Activated naive CD4-positive, alpha-beta T cell treated with anti-CD3 and anti-CD28 coated beads, Interleukin-2, amount 10 ng/mL, durations not matched to agents 7 days and 5 days (primary cell): ENCODE measurements around the gene EVA1C.
"Not testable (repeated sequence)": the region's sequence is repeated elsewhere in the genome, so short reads cannot be mapped to it uniquely, and the experiment has no call there.

Experiments used
- CTCF ChIA-PET: fragments of 350-600 bp; sonication (Branson Sonifier 250); formaldehyde crosslinking; loops from one replicate; lab custom pipeline; 2021; ENCODE audit warnings: antibody characterized with exemption; lab: Charles Lee
- DNase-seq: peaks from one replicate; pipeline ENCODE4 v3.0.0-alpha.2; 2020
- H3K27ac Mint-ChIP-seq: one replicate; pipeline ENCODE4 v1.8.0; 2021; ENCODE audit warnings: mild to moderate bottlenecking, moderate library complexity, mixed read lengths
- H3K27me3 Mint-ChIP-seq: one replicate; pipeline ENCODE4 v1.8.0; 2021; ENCODE audit warnings: mild to moderate bottlenecking, mixed read lengths
- H3K36me3 Mint-ChIP-seq: one replicate; pipeline ENCODE4 v1.8.0; 2021; ENCODE audit warnings: mixed read lengths
- H3K4me1 Mint-ChIP-seq: one replicate; pipeline ENCODE4 v1.8.0; 2021; ENCODE audit warnings: mixed read lengths
- H3K4me3 Mint-ChIP-seq: one replicate; pipeline ENCODE4 v1.8.0; 2021; ENCODE audit warnings: mild to moderate bottlenecking, moderate library complexity, mixed read lengths
- H3K9me3 Mint-ChIP-seq: one replicate; pipeline ENCODE4 v1.8.0; 2021; ENCODE audit warnings: mixed read lengths

EVA1C gene

DNA sequence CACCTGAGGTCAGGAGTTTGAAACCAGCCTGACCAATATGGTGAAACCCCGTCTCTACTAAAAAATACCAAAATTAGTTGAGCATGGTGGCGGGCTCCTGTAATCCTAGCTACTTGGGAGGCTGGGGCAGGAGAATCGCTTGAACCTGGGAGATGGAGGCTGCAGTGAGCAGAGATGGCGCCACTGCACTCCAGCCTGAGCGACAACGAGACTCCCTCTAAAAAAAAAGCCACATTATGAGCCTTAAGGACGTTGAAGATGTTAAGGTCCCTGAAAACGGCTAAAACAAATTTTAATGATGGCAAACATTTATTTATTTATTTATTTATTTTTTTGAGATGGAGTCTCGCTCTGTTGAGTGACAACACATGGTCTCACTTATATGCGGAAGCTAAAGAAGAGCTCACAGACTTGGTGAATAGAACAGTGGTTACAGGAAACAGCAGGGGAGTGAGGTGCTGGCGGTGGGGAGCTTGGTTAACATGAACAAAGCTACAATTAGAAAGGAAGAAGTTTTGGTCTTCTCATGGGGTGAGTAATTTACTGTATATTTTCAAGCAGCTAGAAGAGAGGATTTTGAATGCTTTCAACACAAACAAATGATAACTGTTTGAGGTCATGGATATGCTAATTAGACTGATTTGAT lies 125.8 kb downstream of the EVA1C start:
- DNase-seq: peak; percentile 26
- Mint-ChIP-seq H3K9me3 (no peaks in the 10 kb centered on the region), H3K4me3 (no peak overlapping the region), H3K27me3 (peaks cover 5% of the 10 kb centered on the region), H3K27ac (no peak overlapping the region), H3K36me3 (no peaks in the 10 kb centered on the region), H3K4me1 (peaks cover 15% of the 10 kb centered on the region)
- CTCF ChIA-PET: interaction anchor here (0.9 kb wide), 1 partner anchor 31 kb away, joined by 4 read pairs; no protein-coding TSS in a partner anchor

DNA sequence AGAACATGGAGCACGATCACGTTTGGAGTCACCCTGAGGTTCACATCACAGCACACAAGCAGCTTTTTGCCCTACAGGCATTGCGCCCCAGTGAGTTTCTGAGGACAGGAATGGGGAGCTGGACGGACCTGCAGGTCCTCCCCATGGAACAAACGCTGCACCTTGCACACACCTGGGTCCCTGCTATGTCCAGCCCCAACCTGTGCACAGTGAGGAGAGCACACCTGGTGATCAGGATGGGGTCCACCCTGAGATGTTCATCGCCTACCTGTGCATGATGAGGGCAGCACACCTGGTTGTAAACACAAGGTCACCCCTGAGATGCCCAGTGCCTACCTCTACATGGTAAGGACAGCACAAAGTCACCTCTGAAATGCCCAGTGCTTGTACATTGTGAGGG lies 126.9 kb downstream of the EVA1C start:
- Mint-ChIP-seq H3K36me3 (no peaks in the 10 kb centered on the region), H3K4me3 (no peak overlapping the region), H3K27ac (no peak overlapping the region), H3K27me3 (peaks cover 5% of the 10 kb centered on the region), H3K4me1 (peaks cover 15% of the 10 kb centered on the region), H3K9me3 (no peaks in the 10 kb centered on the region)
- DNase-seq: no peak
- CTCF ChIA-PET: no interaction called here

- H3K27me3 Mint-ChIP-seq, H3K9me3 Mint-ChIP-seq, DNase-seq, H3K36me3 Mint-ChIP-seq, H3K4me3 Mint-ChIP-seq, CTCF ChIA-PET, H3K27ac Mint-ChIP-seq, H3K4me1 Mint-ChIP-seq: not testable (repeated sequence)
These were observed 130.6 kb downstream of the EVA1C start for GRCh38 chr21:32543056-32543455.

GRCh38 chr21:32543975-32544374 lies 131.5 kb downstream of the EVA1C start:
- no peak overlapping the region for H3K27ac Mint-ChIP-seq
- no peaks in the 10 kb centered on the region for H3K9me3 Mint-ChIP-seq
- no peaks in the 10 kb centered on the region for H3K4me1 Mint-ChIP-seq
- H3K36me3 Mint-ChIP-seq: no peaks in the 10 kb centered on the region
- H3K4me3 Mint-ChIP-seq: no peak overlapping the region
- no peak for DNase-seq
- no peaks in the 10 kb centered on the region for H3K27me3 Mint-ChIP-seq
- CTCF ChIA-PET: no interaction called here

DNA sequence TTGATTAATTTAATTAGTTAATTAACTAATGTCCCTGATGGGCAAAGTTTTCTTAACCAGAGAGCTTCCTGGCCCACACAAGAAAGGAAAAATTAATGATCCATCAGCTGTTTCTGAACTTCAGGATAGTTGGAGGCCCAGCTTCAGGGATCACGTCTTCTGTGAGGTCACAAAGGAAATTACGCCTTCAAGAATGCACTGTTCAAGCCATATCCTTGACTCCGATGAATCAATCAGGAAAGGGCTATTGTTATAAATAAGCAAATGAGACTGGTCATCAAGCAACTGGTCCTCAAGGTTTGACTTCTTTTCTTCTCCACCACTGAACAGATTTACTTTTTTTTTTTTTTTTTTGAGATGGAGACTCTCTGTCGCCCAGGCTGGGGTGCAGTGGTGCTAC lies 132.2 kb downstream of the EVA1C start:
- Mint-ChIP-seq H3K4me1 (no peaks in the 10 kb centered on the region), H3K36me3 (no peaks in the 10 kb centered on the region), H3K27ac (no peak overlapping the region), H3K27me3 (no peaks in the 10 kb centered on the region), H3K9me3 (no peaks in the 10 kb centered on the region), H3K4me3 (no peak overlapping the region)
- CTCF ChIA-PET: no interaction called here
- no peak for DNase-seq

DNA sequence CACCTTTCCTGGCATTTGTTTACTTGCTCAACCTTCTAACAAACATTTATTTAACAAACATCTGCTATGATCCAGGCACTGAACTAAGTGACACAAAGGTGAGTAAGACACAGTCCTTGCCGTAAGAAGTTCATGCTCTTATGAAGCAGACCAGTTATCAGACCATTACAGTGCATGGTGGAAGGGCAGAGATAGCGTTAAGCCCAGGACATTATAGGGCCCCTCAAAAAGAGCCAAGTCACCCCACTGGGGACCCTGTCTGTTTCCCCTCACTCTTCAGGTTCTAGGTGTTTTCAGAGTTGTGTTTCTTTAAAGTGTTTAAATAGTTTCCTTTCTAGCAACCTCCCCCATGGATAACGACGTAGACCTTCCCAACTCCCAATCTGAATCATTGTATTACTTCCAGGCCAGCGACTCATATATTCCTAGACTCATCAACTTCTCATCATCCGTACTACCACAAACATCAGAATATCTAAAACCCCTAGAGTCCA lies 133.5 kb downstream of the EVA1C start:
- Mint-ChIP-seq H3K27ac (no peak overlapping the region), H3K27me3 (no peaks in the 10 kb centered on the region), H3K4me3 (no peak overlapping the region), H3K9me3 (no peaks in the 10 kb centered on the region), H3K4me1 (no peaks in the 10 kb centered on the region), H3K36me3 (no peaks in the 10 kb centered on the region)
- CTCF ChIA-PET: no interaction called here
- DNase-seq: no peak

- Mint-ChIP-seq H3K4me3 (no peak overlapping the region), H3K36me3 (no peaks in the 10 kb centered on the region), H3K27me3 (no peaks in the 10 kb centered on the region), H3K9me3 (no peaks in the 10 kb centered on the region), H3K27ac (no peak overlapping the region), H3K4me1 (no peaks in the 10 kb centered on the region)
- DNase-seq: no peak
- CTCF ChIA-PET: no interaction called here
These were observed 134.5 kb downstream of the EVA1C start for GRCh38 chr21:32547018-32547417.

- H3K27ac Mint-ChIP-seq: no peak overlapping the region
- H3K4me3 Mint-ChIP-seq: no peak overlapping the region
- H3K9me3 Mint-ChIP-seq: no peaks in the 10 kb centered on the region
- CTCF ChIA-PET: no interaction called here
- H3K27me3 Mint-ChIP-seq: no peaks in the 10 kb centered on the region
- no peak for DNase-seq
- no peaks in the 10 kb centered on the region for H3K36me3 Mint-ChIP-seq
- H3K4me1 Mint-ChIP-seq: no peaks in the 10 kb centered on the region
These were observed 136.5 kb downstream of the EVA1C start for GRCh38 chr21:32548978-32549377.

- Mint-ChIP-seq H3K27ac (no peak overlapping the region), H3K4me1 (no peaks in the 10 kb centered on the region), H3K9me3 (no peaks in the 10 kb centered on the region), H3K4me3 (no peak overlapping the region), H3K36me3 (no peaks in the 10 kb centered on the region), H3K27me3 (no peaks in the 10 kb centered on the region)
- no peak for DNase-seq
- CTCF ChIA-PET: no interaction called here
These were observed 136.9 kb downstream of the EVA1C start for GRCh38 chr21:32549440-32549839.

- no peaks in the 10 kb centered on the region for H3K9me3 Mint-ChIP-seq
- H3K4me3 Mint-ChIP-seq: no peak overlapping the region
- CTCF ChIA-PET: no interaction called here
- H3K27me3 Mint-ChIP-seq: no peaks in the 10 kb centered on the region
- H3K27ac Mint-ChIP-seq: no peak overlapping the region
- no peaks in the 10 kb centered on the region for H3K36me3 Mint-ChIP-seq
- H3K4me1 Mint-ChIP-seq: no peaks in the 10 kb centered on the region
- DNase-seq: no peak
These were observed 137.4 kb downstream of the EVA1C start for GRCh38 chr21:32549886-32550285.

- Mint-ChIP-seq H3K36me3 (no peaks in the 10 kb centered on the region), H3K4me1 (no peaks in the 10 kb centered on the region), H3K4me3 (no peak overlapping the region), H3K27ac (no peak overlapping the region), H3K9me3 (no peaks in the 10 kb centered on the region), H3K27me3 (peaks cover 4% of the 10 kb centered on the region)
- no peak for DNase-seq
- CTCF ChIA-PET: no interaction called here
These were observed 142.5 kb downstream of the EVA1C start for GRCh38 chr21:32554832-32555638.

DNA sequence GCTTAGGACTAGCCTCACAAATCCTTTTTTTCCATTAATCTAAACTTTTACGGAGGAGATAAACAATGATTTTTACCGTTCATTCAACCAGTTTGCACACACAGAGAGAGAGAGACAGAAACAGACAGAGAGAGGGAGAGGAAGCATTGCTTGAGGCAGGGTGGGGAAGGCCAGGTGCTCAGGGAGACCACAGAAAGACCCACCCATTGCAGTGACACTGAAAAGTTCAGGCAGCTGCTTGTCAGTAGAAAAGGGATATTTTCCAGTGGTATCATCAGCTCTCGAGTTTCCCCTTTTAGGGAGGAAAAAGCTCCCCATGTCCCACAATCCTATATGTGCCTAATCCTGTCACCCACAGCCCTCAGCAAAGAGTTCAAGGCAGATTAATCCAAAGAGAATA lies 145.6 kb downstream of the EVA1C start:
- DNase-seq: no peak
- Mint-ChIP-seq H3K27ac (no peak overlapping the region), H3K4me1 (no peaks in the 10 kb centered on the region), H3K36me3 (no peaks in the 10 kb centered on the region), H3K9me3 (no peaks in the 10 kb centered on the region), H3K27me3 (peaks cover 4% of the 10 kb centered on the region), H3K4me3 (no peak overlapping the region)
- CTCF ChIA-PET: no interaction called here

GRCh38 chr21:32559006-32559610 lies 146.6 kb downstream of the EVA1C start:
- H3K27ac Mint-ChIP-seq: no peak overlapping the region
- DNase-seq: no peak
- no peak overlapping the region for H3K4me3 Mint-ChIP-seq
- H3K9me3 Mint-ChIP-seq: no peaks in the 10 kb centered on the region
- CTCF ChIA-PET: interaction anchor here (3.1 kb wide), 1 partner anchor 11 kb away, joined by 10 read pairs; no protein-coding TSS in a partner anchor
- no peaks in the 10 kb centered on the region for H3K4me1 Mint-ChIP-seq
- no peaks in the 10 kb centered on the region for H3K36me3 Mint-ChIP-seq
- peaks cover 4% of the 10 kb centered on the region for H3K27me3 Mint-ChIP-seq

DNA sequence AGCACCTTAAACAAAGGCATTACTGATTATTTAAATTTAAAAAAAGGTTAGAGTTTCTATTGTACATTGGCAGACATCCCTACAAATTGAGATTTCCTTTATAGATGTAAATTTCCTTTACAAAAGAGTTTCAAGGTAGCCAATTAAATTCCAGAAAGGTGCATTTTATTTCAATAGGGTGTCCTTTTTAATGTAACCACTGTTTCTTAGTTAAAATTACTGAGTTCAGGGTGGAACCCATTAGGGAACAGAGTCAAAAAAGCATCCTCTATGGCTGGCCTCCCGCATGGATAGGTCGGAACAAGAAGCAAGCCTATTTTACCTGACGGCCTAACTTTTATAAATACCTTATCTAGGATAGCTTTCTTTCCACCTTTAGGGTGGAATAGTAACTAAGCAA lies 148.4 kb downstream of the EVA1C start:
- H3K9me3 Mint-ChIP-seq: peaks cover 14% of the 10 kb centered on the region
- H3K27me3 Mint-ChIP-seq: peaks cover 8% of the 10 kb centered on the region
- no peak overlapping the region for H3K4me3 Mint-ChIP-seq
- no peak overlapping the region for H3K27ac Mint-ChIP-seq
- CTCF ChIA-PET: interaction anchor here (1.5 to 3.1 kb wide), 2 partner anchors 9 to 40 kb away, joined by 3 to 10 read pairs; no protein-coding TSS in a partner anchor
- DNase-seq: no peak
- no peaks in the 10 kb centered on the region for H3K36me3 Mint-ChIP-seq
- H3K4me1 Mint-ChIP-seq: no peaks in the 10 kb centered on the region
